ENCODE measurements around the gene RNF14.

RNF14 gene

GRCh38 chr5:141982626-141983025, 13.7 kb downstream of the RNF14 start:
- no peak for DNase-seq

- DNase-seq, result no peak
These were observed 17.2 kb downstream of the RNF14 start for GRCh38 chr5:141986072-141986471.

DNA sequence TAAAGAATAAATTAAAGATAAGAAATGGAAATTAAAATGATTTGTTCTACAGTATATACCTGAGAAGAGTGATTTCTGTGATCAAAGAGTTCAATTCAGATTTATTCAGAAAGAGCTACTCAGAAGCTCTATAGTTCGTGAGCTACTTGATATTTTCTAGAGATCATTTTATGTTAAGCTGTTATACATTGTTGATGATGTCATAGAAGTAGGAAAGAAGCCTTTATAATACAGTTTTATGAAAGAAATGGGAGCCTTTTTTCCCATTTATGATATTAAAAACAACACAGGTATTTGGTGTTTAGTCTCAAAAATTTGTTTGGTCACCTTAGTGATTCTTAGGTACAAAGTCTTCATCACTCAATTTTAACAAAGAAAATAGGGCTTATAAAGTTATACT, 20.8 kb downstream of the RNF14 start:
- DNase-seq, result no peak

DNA sequence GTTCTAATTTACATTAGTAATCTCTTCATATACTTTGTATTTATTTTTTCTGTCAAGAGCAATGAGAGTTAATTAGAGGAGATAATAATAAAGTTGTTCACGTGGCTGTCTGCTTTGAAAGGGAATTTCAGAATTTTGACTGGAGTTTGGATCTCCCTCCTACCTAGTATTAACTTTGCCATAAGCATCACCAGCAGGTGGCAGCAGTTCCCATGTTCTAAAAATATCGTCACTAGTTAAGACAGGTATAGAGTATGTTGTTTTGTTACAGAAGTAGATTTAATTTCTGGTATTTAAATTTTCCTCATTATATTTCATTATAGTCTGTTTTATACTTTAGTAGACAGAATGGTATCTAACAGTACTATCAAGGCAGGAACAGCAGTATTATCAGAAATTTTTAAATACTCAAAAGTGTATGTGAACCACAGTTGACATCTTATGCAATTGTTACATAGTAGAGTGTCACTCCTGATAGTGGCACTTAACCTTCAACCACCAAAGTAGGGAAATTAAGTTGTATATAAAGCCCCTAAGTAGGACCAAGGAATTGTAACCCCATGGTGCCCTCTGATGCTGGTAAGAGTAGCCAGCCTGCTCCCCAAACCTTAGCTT, 23.6 kb downstream of the RNF14 start:
- peak in 4 of 5 donors; percentile 53 to 81 (median 64) for DNase-seq

- no peak for DNase-seq
These were observed 25.7 kb downstream of the RNF14 start for GRCh38 chr5:141994511-141995136.

DNA sequence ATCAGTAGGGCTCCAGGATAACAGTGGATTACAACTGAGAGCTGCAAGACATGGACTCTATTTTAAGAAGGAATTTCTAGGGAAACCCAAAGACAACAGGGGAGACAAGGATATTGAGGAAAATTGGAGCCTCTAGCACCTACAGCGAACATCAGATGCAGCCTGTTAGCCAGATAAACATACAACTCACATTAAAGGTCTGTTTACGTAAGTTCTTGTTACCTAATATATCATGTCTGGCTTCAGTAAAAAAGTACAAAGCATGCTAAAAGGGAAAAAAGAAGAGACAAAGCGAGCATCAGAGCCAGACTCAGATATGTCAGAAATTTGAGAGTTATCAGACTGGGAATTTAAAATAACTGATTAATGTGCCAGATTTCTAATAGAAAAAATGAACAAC, 26.8 kb downstream of the RNF14 start:
- DNase-seq, result no peak

- DNase-seq, result no peak
These were observed 28.6 kb downstream of the RNF14 start for GRCh38 chr5:141997358-141997960.

DNA sequence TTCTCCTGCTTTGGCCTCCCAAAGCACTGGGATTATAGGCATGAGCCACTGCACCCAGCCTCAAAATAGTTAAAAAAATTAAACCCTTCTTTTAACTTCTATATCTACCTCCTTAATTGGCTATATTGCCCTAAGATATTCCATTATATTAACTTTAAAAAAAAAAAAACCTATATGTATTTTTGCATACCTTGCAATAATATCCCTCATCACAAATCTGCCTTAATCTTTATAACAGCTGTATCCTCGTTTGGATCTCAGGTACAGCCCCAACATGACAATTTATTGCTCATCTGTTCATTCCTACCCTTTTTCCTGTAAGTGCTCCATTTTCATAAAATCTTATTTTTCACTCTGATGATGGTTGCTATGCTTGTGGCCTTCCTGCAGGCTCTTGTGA, 31.3 kb downstream of the RNF14 start:
- DNase-seq, result no peak

DNA sequence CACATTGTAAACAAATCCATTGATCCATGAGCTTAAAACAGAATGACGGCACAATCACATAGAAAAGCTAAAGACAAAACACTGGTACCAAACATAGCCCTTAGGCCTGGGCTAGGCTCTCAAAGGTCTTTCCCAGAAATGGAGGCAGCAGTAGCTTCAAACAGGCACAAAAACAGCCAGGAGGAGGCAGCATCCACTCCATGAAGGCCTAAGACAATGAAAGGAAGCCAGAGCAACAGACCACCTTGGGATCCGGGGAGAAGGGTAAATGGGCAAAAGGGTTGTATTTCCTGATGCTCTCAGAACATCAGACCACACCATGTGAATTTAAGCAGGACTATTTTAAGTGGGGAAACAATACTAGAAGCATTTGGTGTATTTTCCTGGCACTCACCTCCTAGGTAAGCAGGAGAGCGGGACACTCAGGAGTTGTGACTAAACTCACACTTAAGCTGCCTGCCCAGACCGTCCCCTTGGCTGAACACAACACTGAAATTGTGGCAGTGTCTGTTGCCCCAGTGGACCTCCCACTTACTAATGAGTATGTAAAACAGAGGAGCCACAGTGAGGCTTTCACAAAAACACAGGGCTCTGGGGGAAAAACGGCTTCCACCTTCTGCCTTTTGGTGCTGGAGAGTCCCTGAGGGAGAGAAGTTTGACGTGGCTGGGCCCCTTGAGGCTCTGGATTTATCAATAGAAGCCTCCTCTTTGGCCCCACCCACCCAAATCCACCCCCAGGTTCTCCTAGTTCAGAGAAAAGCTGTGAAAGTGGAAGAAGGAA, 32.0 kb downstream of the RNF14 start:
- no peak for DNase-seq

DNA sequence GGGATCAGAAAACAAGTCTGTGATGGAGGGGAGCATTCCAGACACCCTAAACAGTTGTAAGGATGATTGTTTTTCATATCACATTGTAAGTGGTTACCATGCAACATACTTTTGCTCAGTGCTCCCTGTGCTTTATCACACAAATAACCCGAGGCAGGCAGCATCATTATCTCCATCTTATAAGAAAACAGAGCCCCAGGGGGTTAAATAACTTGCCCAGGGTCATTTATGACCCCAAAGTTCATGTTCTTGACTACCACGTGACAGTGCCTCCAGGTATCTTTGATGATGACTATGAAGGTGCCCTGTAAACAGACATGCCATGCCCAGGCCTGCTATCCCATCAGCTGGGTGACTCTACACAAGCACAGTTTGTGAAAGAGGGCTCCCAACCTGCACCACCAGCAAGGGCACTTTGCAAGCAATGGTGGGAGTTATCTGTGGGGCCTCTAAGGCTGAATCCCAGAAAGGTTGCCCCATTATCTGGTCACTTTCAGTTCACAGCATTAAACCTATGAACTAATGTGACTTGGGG, 34.4 kb downstream of the RNF14 start:
- no peak for DNase-seq

- DNase-seq, result peak in 1 of 5 donors; percentile 87
These were observed 37.7 kb downstream of the RNF14 start for GRCh38 chr5:142006363-142007236.

GRCh38 chr5:142007237-142007544, 38.3 kb downstream of the RNF14 start:
- no peak for DNase-seq

GRCh38 chr5:142008813-142009212, 39.9 kb downstream of the RNF14 start:
- DNase-seq, result no peak

- no peak for DNase-seq
These were observed 41.0 kb downstream of the RNF14 start for GRCh38 chr5:142009886-142010285.

GRCh38 chr5:142011572-142012185, 42.8 kb downstream of the RNF14 start:
- DNase-seq, result no peak

DNA sequence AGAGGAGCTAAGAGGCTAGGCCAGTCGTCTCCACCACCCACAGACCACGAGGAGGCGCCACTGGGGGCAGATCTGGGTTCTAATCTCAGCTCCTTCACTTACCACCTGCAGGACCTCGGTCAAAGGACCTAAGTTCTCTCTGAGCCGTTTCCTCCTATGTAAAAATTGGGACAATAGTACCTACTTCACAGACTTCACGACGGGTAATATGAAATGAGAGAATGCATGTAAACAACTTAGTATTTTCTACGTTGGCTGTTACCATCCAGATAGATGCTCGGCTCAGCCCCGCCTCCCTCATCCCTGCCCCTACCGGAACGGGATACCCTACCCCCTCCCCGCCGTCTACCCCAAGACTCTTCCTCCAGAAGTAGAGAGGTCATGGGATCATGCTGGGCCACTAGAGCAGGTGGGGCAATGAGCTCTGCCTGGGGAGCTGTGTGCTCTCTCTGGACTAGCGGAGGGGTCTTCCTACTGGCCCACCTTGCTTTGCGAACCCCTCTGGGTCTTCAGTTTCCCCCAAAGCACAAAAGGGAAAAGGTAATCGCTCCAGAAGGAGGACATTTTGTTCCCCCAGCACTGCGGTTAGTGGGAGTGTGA, 43.4 kb downstream of the RNF14 start:
- peak in 4 of 5 donors; percentile 21 to 67 (median 25) for DNase-seq

- DNase-seq, result peak; percentile 48 to 74 (median 55)
These were observed 44.0 kb downstream of the RNF14 start, which contains the start of gene GNPDA1 for GRCh38 chr5:142012792-142013388. GNPDA1 (minus strand) TSS chr5:142013027; CDS start chr5:142012035, 992 bp downstream.

DNA sequence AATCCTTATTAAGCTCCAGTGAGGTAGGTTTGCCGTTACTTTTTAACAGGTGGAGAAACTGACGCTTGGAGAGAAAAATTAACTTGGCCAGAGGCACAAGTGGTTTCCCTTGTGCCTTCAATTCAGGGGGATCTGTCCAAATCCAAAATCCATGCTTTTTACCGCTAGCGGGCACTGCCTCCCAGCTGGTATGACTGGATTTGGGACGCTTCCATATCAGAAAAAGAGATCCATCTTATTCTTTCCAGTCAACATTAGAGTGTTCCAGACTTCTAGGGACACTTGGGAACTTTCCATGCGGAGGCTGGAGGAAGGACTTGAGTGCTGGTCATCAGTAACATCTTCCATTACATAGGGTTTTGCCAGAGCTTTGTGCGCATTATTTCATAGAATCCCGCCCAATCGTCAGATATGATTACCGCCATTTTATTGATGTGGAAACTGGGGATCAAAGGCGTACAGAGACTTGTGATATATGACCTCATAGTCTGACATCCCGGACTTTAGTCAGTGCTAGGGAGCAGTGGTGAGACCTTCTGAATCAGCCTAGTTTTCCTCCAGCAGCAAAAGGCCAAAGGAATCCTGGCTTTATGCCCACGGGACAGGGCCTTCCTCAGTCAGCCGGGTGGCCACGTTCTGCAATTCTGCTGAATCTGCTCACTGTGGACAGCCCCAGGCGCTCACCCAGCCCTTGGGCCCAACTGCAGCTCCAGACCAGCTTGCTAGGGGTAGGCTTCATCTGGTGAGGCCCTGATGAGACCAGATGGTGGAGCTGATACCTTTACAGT, 45.0 kb downstream of the RNF14 start:
- no peak for DNase-seq

GRCh38 chr5:142014911-142015584, 46.1 kb downstream of the RNF14 start:
- peak in 3 of 5 donors; percentile 34 to 79 (median 51) for DNase-seq
